H1 (cell line): ENCODE results near the gene A4GALT. TPM values are rescaled to one million over a fixed set of nuclear protein-coding genes. Genes with fewer than 3 reads are reported as not detected.

Experiments used
- BRCA1 ChIP-seq: IDR thresholded peaks from 2 replicates; pipeline ENCODE4 v1.6.1; 2012; ENCODE audit warnings: low read depth, low read length, improper control_type of control experiment
- KDM4A ChIP-seq: IDR thresholded peaks from one replicate; pipeline ENCODE4 v1.7.1; 2012; ENCODE audit warnings: low read depth, mild to moderate bottlenecking, moderate library complexity, low read length, inconsistent platforms; ENCODE audit not compliant: severe bottlenecking
- PHF8 ChIP-seq: fragments of 200-600 bp; sonication (generic); conservative IDR thresholded peaks from 2 replicates; pipeline ENCODE4 v1.7.1; 2012; ENCODE audit warnings: low read depth, mild to moderate bottlenecking, inconsistent platforms, low read length, moderate library complexity
- POLR2A ChIP-seq, 2 experiments: IDR thresholded peaks; 1 replicate in 1 of 2; 2 replicates in 1 of 2; pipeline ENCODE4 v1.6.1; 2011; ENCODE audit warnings: low read depth in 2 of 2, low read length in 2 of 2, mild to moderate bottlenecking in 2 of 2; ENCODE audit errors: control extremely low read depth in 1 of 2
- SUZ12 ChIP-seq: fragments of 200-600 bp; sonication (generic); IDR thresholded peaks from 2 replicates; pipeline ENCODE4 v1.6.1; 2012; ENCODE audit warnings: mild to moderate bottlenecking, inconsistent platforms, low read length, moderate library complexity, mixed read lengths
- polyA plus RNA-seq, 7 experiments: library from polyadenylated mRNA; depleted of rRNA in 3 of 7; stranded (reverse) in 5 of 7; unstranded in 2 of 7; fragments of >200 nt in 5 of 7; fragments of 200-250 nt in 2 of 7; gene quantifications; 1 replicate in 5 of 7; 2 replicates in 1 of 7; 4 replicates in 1 of 7; pipeline versions ENCODE4 v1.2.1 to v1.2.3, GENCODE V29; 2011 to 2013; ENCODE audit warnings: missing spikeins in 2 of 7, mixed read lengths in 2 of 7
- total RNA-seq: library from RNA; stranded (reverse); fragmentation: NEBNext Ultra II Directional; extraction: Animal tissue kit (Norgen Biotek cat#: 25700); gene quantifications from 2 replicates; pipeline ENCODE4 v1.2.1, GENCODE V29; 2021

The A4GALT gene
- total and polyA plus RNA-seq, 2 of the 8 experiments (the other 6 are each of a cell fraction or from before 2014, with no cell fraction given): 7.2 to 13.8 TPM

DNA sequence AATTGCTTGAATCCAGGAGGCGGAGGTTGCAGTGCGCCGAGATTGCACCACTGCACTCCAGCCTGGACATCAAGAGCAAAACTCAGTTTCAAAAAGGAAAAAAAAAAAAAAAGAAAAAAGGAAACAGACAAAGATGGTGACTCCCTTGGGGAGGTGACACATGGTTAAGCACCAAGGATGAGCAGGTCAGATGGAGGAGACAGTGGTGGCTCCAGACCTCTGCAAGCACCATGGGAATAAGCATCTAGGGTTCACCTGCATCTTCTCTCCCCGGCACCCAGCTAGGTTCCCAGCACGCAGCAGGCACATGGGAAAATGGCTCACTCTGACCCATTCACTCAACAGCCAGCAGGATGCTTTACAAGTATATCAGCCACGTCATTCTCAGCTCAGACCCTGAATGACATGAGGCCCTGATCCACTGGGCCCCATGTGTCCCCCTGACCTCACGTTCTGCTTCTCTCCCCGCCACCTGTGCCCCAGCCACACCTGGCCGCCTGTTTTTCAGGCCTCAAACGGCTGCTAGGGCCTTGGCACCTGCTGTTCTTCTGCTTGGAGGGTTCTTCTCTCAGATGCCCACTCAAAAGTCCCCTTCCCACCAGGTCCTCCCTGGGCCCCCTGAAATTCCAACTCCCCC lies 24.2 kb downstream of the A4GALT start (continued):
- TF ChIP-seq SUZ12 (no peak), BRCA1 (no peak), KDM4A (no peak), POLR2A (IDR thresholded peaks at IDR 0.05; ENCODE audit: control extremely low read depth in 1 of 2, low read depth in 2 of 2, low read length in 2 of 2) (no peak), PHF8 (no peak)
- TF ChIP-seq, all 59 proteins: peak for 0
